HepG2 (cell line): Measurements from ENCODE around the gene JPH3.

ENCODE experiments used
- NKX3-1 ChIP-seq: sonication (generic); formaldehyde crosslinking; IDR thresholded peaks from 2 replicates; pipeline ENCODE4 v1.5.0; 2020; ENCODE audit warnings: missing genetic modification reagents
- POLR2A ChIP-seq, 2 experiments: IDR thresholded peaks; 2 replicates each; pipeline ENCODE4 v1.6.1; 2011; ENCODE audit warnings: low read depth in 2 of 2, low read length in 2 of 2, mild to moderate bottlenecking in 1 of 2, moderate library complexity in 1 of 2; ENCODE audit not compliant: insufficient read depth in 1 of 2
- STAG1 ChIP-seq: sonication (generic); formaldehyde crosslinking; IDR thresholded peaks from 2 replicates; pipeline ENCODE4 v1.4.0; 2020; ENCODE audit warnings: missing genetic modification reagents
- ZNF34 ChIP-seq: sonication (generic); formaldehyde crosslinking; IDR thresholded peaks from 2 replicates; pipeline ENCODE4 v1.4.0; 2020; ENCODE audit warnings: mild to moderate bottlenecking, missing genetic modification reagents, borderline replicate concordance
- TF ChIP-seq, protein P1 (sequence below): IDR thresholded peaks from 2 replicates; pipeline ENCODE4 v1.6.1; 2012; ENCODE audit warnings: low read length, improper control_type of control experiment
- TF ChIP-seq, protein P2 (sequence below): sonication (generic); formaldehyde crosslinking; IDR thresholded peaks from 2 replicates; pipeline ENCODE4 v1.4.0; 2020; ENCODE audit warnings: mild to moderate bottlenecking, missing genetic modification reagents
- TF ChIP-seq, protein P3 (sequence below): sonication (generic); formaldehyde crosslinking; IDR thresholded peaks from 2 replicates; pipeline ENCODE4 v1.5.0; 2020; ENCODE audit warnings: mild to moderate bottlenecking, missing genetic modification reagents, moderate library complexity

DNA sequence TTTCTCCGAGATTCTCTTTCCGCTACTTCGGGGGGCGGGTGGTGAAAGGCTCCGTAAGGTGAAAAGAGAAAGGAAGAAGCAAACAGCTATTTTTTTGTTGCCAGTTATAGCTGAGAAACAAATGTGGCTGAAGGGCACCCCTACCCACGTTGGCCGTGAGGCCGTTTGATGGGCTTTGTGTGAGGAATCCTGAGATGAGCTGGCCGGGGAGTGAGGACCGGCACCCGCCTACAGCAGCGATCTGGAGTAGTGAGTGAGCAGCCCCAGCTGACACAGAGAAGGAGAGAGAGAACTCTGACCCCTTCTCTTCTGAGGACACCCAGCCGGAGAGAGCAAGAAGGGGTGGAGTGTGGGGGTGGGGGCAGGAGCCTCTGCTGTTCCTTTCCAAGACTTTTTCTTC lies 5.6 kb downstream of the JPH3 start:
- no peak for TF ChIP-seq ZNF34 (CRISPR knock-in tag)
- no peak for TF ChIP-seq STAG1 (CRISPR knock-in tag)
- TF ChIP-seq, protein P1, sequence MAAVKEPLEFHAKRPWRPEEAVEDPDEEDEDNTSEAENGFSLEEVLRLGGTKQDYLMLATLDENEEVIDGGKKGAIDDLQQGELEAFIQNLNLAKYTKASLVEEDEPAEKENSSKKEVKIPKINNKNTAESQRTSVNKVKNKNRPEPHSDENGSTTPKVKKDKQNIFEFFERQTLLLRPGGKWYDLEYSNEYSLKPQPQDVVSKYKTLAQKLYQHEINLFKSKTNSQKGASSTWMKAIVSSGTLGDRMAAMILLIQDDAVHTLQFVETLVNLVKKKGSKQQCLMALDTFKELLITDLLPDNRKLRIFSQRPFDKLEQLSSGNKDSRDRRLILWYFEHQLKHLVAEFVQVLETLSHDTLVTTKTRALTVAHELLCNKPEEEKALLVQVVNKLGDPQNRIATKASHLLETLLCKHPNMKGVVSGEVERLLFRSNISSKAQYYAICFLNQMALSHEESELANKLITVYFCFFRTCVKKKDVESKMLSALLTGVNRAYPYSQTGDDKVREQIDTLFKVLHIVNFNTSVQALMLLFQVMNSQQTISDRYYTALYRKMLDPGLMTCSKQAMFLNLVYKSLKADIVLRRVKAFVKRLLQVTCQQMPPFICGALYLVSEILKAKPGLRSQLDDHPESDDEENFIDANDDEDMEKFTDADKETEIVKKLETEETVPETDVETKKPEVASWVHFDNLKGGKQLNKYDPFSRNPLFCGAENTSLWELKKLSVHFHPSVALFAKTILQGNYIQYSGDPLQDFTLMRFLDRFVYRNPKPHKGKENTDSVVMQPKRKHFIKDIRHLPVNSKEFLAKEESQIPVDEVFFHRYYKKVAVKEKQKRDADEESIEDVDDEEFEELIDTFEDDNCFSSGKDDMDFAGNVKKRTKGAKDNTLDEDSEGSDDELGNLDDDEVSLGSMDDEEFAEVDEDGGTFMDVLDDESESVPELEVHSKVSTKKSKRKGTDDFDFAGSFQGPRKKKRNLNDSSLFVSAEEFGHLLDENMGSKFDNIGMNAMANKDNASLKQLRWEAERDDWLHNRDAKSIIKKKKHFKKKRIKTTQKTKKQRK = no peak
- TF ChIP-seq, protein P2, sequence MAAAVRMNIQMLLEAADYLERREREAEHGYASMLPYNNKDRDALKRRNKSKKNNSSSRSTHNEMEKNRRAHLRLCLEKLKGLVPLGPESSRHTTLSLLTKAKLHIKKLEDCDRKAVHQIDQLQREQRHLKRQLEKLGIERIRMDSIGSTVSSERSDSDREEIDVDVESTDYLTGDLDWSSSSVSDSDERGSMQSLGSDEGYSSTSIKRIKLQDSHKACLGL (CRISPR knock-in tag) = no peak
- TF ChIP-seq NKX3-1 (CRISPR knock-in tag) = no peak
- no peak for TF ChIP-seq POLR2A (IDR thresholded peaks at IDR 0.05; ENCODE audit: insufficient read depth in 1 of 2, low read depth in 2 of 2, low read length in 2 of 2)
- TF ChIP-seq, protein P3, sequence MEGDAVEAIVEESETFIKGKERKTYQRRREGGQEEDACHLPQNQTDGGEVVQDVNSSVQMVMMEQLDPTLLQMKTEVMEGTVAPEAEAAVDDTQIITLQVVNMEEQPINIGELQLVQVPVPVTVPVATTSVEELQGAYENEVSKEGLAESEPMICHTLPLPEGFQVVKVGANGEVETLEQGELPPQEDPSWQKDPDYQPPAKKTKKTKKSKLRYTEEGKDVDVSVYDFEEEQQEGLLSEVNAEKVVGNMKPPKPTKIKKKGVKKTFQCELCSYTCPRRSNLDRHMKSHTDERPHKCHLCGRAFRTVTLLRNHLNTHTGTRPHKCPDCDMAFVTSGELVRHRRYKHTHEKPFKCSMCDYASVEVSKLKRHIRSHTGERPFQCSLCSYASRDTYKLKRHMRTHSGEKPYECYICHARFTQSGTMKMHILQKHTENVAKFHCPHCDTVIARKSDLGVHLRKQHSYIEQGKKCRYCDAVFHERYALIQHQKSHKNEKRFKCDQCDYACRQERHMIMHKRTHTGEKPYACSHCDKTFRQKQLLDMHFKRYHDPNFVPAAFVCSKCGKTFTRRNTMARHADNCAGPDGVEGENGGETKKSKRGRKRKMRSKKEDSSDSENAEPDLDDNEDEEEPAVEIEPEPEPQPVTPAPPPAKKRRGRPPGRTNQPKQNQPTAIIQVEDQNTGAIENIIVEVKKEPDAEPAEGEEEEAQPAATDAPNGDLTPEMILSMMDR = no peak
